ENCODE data around the gene RPS16. TPM values are rescaled to one million over a fixed set of nuclear protein-coding genes. Genes with fewer than 3 reads are reported as not detected.

The RPS16 gene
- total RNA-seq, 1 donor from 2014 or later = 1,446 TPM

DNA sequence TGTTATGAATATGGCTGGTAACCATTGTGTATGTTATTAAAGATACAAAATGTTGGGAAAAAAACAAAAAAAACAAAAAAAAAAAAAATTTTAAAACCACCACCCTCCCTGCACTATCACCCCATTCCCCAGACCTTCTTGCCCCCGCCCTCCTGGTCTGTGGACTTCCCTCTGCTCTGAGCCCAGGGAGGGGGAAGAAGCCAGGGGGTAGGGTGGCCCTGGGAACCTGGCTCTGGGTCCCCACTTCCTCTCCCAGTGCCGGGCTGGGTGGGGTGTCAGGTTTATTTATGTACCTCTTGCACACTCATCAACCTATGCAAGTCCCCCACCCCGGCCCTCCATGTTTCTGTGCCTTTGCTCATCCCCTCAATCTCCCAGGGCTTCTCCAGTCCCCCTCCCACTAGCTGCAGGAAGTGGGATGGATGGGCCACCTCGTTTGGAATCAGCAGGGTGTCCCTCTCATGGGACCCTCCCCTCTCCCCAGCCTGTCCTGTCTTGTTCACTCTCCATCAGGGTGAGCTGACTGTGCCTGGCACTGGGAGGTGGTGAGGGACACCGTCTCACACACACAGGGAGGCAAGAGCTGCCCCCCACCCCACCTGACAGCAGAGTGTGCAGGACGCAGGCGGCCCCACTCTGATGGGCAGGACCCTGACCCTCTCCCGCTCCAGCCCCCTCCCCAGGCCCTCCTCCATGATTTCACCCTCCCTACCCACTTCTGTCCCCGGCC is 50.7 kb downstream of the RPS16 start:
- peaks cover 3% of the 10 kb centered on the region for H3K4me1 ChIP-seq
- intact Hi-C loops (cut with DNase I) = no loop called here
- ATAC-seq (peak; percentile 25), DNase-seq (no peak)
- H3K9me3 ChIP-seq = no peaks in the 10 kb centered on the region
- H3K4me3 ChIP-seq = no peak overlapping the region
- H3K36me3 ChIP-seq = peaks cover 89% of the 10 kb centered on the region
- H3K27me3 ChIP-seq = no peaks in the 10 kb centered on the region
- H3K27ac ChIP-seq = no peak overlapping the region
- TF ChIP-seq, protein P1, sequence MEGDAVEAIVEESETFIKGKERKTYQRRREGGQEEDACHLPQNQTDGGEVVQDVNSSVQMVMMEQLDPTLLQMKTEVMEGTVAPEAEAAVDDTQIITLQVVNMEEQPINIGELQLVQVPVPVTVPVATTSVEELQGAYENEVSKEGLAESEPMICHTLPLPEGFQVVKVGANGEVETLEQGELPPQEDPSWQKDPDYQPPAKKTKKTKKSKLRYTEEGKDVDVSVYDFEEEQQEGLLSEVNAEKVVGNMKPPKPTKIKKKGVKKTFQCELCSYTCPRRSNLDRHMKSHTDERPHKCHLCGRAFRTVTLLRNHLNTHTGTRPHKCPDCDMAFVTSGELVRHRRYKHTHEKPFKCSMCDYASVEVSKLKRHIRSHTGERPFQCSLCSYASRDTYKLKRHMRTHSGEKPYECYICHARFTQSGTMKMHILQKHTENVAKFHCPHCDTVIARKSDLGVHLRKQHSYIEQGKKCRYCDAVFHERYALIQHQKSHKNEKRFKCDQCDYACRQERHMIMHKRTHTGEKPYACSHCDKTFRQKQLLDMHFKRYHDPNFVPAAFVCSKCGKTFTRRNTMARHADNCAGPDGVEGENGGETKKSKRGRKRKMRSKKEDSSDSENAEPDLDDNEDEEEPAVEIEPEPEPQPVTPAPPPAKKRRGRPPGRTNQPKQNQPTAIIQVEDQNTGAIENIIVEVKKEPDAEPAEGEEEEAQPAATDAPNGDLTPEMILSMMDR (IDR thresholded peaks at IDR 0.05) = no peak

Small RNAs within 50 kb of the gene (microRNA-seq; reads per million reads assigned to microRNA genes)
- gene MIR4530 (ENCODE audit: borderline microRNAs expressed) = not detected

Other genes with a start within 250 kb of the RPS16 start
- 0.46 TPM for gene NCCRP1, start 239.0 kb downstream of the RPS16 start, total RNA-seq
- gene SYCN, start 231.7 kb downstream of the RPS16 start, total RNA-seq = not detected
- not detected for gene IFNL3, start 190.9 kb downstream of the RPS16 start, total RNA-seq
- gene IFNL4, start 187.1 kb downstream of the RPS16 start, total RNA-seq = not detected
- not detected for gene IFNL2, start 167.6 kb downstream of the RPS16 start, total RNA-seq
- gene IFNL1, start 139.5 kb downstream of the RPS16 start, total RNA-seq = not detected
- gene LRFN1, start 115.1 kb downstream of the RPS16 start, total RNA-seq = 2.2 TPM
- 113 TPM for gene GMFG, start 99.9 kb downstream of the RPS16 start, total RNA-seq
- gene SAMD4B, start 93.5 kb downstream of the RPS16 start, total RNA-seq = 81.2 TPM
- 33.3 TPM for gene PAF1, start 44.8 kb downstream of the RPS16 start, total RNA-seq
- 28.8 TPM for gene MED29, start 44.6 kb downstream of the RPS16 start, total RNA-seq
- gene ZFP36, start 29.1 kb downstream of the RPS16 start, total RNA-seq = 224 TPM
- 32.4 TPM for gene PLEKHG2, start 23.3 kb downstream of the RPS16 start, total RNA-seq
- gene SUPT5H, start 9.6 kb upstream of the RPS16 start, total RNA-seq = 98.4 TPM
- gene TIMM50, start 44.9 kb upstream of the RPS16 start, total RNA-seq = 43.9 TPM
- not detected for gene DLL3, start 63.0 kb upstream of the RPS16 start, total RNA-seq
- not detected for gene SELENOV, start 79.2 kb upstream of the RPS16 start, total RNA-seq
- 2.4 TPM for gene EID2B, start 96.9 kb upstream of the RPS16 start, total RNA-seq
- gene EID2, start 104.2 kb upstream of the RPS16 start, total RNA-seq = 13.5 TPM
- gene LGALS13, start 166.6 kb upstream of the RPS16 start, total RNA-seq = not detected
- not detected for gene LGALS16, start 220.0 kb upstream of the RPS16 start, total RNA-seq